Neural cell (in vitro differentiated cells): ENCODE measurements around the gene GTPBP2.

ENCODE experiments used
- CTCF ChIP-seq: fragments of 450-650 bp; IDR thresholded peaks from 2 replicates; pipeline ENCODE4 v1.5.1; 2014; ENCODE audit warnings: antibody characterized with exemption, mild to moderate bottlenecking, moderate library complexity; ENCODE audit not compliant: poor library complexity, severe bottlenecking
- EP300 ChIP-seq: fragments of 450-650 bp; conservative IDR thresholded peaks from 2 replicates; pipeline ENCODE4 v1.6.1; 2014; ENCODE audit warnings: antibody characterized with exemption, mild to moderate bottlenecking, moderate library complexity; ENCODE audit not compliant: poor library complexity, severe bottlenecking
- EZH2 ChIP-seq: fragments of 200-600, 300-800 bp; shearing (Covaris generic), sonication (generic); IDR thresholded peaks from 2 replicates; pipeline ENCODE4 v1.6.1; 2014; ENCODE audit warnings: antibody characterized with exemption, low read length, borderline replicate concordance, mild to moderate bottlenecking; ENCODE audit not compliant: insufficient read depth, poor library complexity, severe bottlenecking
- MXI1 ChIP-seq: fragments of 450-650 bp; conservative IDR thresholded peaks from 2 replicates; pipeline ENCODE4 v1.6.1; 2014; ENCODE audit warnings: antibody characterized with exemption, mild to moderate bottlenecking; ENCODE audit not compliant: poor library complexity, severe bottlenecking
- POLR2AphosphoS5 ChIP-seq: IDR thresholded peaks from 2 replicates; pipeline ENCODE4 v1.6.1; 2012
- RAD21 ChIP-seq: fragments of 450-650 bp; conservative IDR thresholded peaks from 2 replicates; pipeline ENCODE4 v1.6.1; 2014; ENCODE audit warnings: antibody characterized with exemption, mild to moderate bottlenecking, moderate library complexity
- SMC3 ChIP-seq: fragments of 450-650 bp; conservative IDR thresholded peaks from 2 replicates; pipeline ENCODE4 v1.6.1; 2014; ENCODE audit warnings: antibody characterized with exemption, mild to moderate bottlenecking, moderate library complexity; ENCODE audit not compliant: poor library complexity
- TAF1 ChIP-seq: IDR thresholded peaks from 2 replicates; pipeline ENCODE4 v1.6.1; 2012; ENCODE audit warnings: low read depth
- TF ChIP-seq, protein P1 (sequence below): IDR thresholded peaks from 2 replicates; pipeline ENCODE4 v1.6.1; 2012; ENCODE audit warnings: borderline replicate concordance

DNA sequence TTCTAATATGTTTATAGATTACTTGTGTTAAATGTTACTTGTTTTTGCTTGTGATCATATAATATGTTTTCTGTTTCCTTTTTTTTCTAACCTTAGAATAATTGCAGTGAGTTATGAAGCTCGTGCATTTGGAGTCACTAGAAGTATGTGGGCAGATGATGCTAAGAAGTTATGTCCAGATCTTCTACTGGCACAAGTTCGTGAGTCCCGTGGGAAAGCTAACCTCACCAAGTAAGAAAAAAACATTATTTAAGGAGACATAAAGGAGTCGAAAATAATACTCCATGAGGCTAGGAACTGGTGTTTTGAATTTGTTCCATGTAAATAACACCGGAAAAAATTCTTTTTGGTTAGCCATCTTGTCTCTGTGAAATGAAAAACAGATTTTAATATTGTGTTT, 46.2 kb downstream of the GTPBP2 start:
- TF ChIP-seq, protein P1, sequence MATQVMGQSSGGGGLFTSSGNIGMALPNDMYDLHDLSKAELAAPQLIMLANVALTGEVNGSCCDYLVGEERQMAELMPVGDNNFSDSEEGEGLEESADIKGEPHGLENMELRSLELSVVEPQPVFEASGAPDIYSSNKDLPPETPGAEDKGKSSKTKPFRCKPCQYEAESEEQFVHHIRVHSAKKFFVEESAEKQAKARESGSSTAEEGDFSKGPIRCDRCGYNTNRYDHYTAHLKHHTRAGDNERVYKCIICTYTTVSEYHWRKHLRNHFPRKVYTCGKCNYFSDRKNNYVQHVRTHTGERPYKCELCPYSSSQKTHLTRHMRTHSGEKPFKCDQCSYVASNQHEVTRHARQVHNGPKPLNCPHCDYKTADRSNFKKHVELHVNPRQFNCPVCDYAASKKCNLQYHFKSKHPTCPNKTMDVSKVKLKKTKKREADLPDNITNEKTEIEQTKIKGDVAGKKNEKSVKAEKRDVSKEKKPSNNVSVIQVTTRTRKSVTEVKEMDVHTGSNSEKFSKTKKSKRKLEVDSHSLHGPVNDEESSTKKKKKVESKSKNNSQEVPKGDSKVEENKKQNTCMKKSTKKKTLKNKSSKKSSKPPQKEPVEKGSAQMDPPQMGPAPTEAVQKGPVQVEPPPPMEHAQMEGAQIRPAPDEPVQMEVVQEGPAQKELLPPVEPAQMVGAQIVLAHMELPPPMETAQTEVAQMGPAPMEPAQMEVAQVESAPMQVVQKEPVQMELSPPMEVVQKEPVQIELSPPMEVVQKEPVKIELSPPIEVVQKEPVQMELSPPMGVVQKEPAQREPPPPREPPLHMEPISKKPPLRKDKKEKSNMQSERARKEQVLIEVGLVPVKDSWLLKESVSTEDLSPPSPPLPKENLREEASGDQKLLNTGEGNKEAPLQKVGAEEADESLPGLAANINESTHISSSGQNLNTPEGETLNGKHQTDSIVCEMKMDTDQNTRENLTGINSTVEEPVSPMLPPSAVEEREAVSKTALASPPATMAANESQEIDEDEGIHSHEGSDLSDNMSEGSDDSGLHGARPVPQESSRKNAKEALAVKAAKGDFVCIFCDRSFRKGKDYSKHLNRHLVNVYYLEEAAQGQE: no peak
- no peak for TF ChIP-seq CTCF
- TF ChIP-seq EP300: no peak
- no peak for TF ChIP-seq POLR2AphosphoS5
- TF ChIP-seq TAF1: no peak
- TF ChIP-seq MXI1: no peak
- TF ChIP-seq SMC3: no peak
- TF ChIP-seq EZH2: no peak
- TF ChIP-seq RAD21: no peak
